Stimulated activated naive CD4-positive, alpha-beta T cell treated with Interleukin-2 at 50 U/mL for 16 hours (primary cell): Measurements from ENCODE around the gene NR1H3.

Experiments
- DNase-seq: peaks from one replicate; lab custom pipeline; 2025; lab: John Stamatoyannopoulos, UW

Gene NR1H3

DNA sequence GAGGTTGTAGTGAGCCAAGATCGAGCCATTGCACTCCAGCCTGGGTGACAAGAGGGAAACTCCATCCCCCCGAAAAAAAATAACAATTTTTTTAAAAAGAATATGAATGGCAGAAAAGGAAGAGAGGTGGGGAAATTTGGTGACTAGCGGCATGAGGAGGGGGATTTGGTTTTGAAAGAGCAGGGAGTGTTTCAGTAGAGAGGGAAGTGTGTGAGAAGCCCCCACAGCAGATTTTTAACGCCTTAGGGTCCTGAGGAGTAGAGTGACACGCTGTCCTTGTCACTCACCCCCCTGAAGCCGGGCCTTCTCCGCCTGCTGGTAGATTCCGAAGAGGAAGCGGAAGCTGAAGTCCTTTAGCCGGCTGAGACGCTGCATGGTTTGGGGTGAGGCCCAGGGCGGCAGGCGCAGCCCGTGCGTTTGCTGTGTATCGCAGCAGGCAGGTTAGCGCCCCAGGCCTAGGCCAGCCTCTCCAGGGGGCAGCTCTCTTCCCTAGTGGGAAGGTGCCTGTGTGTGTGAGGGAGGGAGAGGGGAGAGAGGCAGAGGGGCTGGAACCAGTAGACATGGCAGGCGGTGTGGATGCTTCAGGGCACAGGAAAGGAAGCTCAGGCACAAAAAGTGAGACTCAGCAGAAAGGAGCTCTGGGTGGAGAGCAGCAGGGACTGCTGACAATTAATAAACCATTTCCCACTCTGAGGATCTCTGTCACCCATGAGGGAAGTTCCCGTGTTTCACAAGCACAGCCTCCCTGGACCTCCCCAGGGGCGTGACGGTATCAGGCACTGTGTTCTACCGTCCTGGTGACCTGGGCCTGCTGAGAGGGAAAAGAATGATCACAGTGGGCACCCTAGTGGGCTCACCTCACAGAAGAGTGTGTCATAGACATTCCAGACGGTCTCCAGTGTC lies 13.1 kb upstream of the NR1H3 start:
- DNase-seq = no peak

DNA sequence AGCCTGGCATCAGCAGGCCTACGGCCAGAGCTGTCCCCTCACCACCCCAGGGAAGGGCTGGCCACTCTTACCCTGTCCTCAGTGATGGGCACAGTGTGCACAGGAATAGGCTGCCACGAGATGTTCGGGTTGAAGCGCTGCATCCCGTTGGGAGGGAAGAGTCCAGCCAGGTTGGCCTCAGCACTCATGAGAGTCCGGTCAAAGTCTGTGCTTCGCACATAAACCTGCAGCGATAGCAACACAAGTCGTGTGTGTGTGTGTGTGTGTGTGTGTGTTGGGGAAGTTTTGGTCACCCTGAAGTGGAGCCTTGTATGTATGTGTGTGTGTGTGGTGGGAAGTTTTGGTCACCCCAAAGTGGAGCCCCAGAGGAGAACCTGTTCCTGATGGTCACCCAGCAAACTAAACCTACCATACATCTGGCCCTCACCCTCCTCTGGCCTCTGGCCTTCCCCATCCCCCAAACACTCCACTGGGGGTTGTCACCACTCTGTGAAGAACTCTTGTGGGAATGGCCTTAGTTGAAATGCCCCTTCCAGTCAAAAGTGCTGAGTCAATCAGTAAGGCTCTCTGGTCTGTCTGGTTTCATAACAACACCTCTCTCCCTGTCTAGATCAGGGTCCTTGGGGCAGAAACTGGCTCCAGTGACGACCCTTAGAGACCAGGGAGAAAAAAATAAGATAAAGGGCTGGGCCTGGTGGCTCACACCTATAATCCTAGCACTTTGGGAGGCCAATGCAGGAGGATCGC lies 12.0 kb upstream of the NR1H3 start:
- DNase-seq = no peak

- no peak for DNase-seq
These were observed 10.3 kb upstream of the NR1H3 start for GRCh38 chr11:47247502-47247901.

GRCh38 chr11:47248304-47248663 lies 9.5 kb upstream of the NR1H3 start:
- no peak for DNase-seq

DNA sequence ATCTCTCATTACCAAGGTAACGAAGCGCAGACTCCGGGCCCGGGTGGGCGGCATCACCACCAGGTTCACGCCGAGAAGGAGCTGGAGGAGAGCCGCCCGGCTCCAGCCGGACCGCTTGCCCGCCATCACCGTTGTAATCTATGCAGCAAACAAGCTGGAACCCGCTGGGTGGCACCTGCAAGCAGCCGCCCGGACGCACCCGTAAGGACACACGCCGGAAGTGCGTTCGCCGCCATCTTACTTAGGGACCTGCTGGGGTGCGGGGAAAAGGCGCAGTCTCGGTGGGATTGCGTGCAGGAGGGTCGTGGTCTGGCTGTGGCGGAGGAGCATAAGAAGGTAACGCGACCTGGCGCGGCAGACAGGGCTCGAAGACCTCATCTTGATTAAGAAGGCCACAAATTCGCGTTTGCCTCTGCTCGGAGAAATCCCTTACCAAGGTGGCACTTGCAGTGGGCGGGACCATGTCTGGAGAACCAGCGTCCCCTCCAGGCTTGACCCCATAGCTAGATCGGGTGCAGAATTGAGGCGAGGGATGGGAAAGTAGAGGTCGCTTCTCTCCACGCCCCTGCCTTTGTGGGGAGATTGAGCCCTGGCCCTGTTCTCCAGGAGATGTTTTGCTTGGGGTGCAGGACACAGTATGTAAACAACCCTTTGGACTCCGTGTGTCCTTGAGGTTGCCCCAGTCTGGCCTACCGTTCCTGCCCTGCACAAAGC lies 9.0 kb upstream of the NR1H3 start, which contains the start of gene ACP2:
TSS of gene ACP2 (minus strand) at position 151 of the 714 bp plus-strand sequence. CDS start at position 126, 25 bp downstream.
- DNase-seq = peak; percentile 83

DNA sequence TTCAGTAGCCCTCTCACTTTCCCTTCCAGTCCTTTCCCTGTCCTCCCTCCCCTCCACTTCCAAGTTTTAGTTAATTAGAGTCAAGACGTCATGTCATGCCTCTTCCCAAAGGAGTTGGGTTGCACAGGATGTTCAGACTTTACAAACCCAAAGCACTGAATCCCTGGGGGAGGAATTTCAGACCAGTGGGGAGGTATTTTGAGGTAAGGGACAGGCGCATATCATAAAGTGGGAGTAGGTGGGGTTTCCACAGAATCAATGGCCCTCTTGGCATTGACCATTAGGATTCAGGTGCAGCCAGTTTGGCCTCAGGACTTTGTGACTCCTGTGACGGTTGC lies 8.4 kb upstream of the NR1H3 start:
- no peak for DNase-seq

GRCh38 chr11:47251751-47252150 lies 6.0 kb upstream of the NR1H3 start:
- no peak for DNase-seq

GRCh38 chr11:47253660-47254059 lies 4.1 kb upstream of the NR1H3 start:
- DNase-seq = no peak

DNA sequence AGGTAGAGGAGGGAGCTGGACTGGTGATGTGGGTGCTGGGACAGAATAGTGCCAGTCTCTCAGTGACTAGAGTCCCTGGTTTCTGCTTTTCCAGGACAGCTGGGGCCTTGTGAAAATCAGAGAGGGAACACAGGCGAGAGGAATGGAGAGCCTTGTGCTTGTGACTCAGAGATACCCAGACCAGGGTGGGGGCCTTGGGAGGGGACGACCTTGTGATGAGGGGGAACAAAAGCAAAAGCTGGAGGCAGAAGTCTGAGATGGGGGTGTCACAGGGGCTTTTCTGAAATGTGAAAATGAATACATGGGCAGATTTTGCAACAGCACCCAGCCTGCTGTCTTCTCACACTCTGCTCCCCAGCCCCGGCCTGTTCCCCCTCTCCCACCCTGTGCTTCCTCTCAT lies 3.4 kb upstream of the NR1H3 start:
- DNase-seq = no peak

DNA sequence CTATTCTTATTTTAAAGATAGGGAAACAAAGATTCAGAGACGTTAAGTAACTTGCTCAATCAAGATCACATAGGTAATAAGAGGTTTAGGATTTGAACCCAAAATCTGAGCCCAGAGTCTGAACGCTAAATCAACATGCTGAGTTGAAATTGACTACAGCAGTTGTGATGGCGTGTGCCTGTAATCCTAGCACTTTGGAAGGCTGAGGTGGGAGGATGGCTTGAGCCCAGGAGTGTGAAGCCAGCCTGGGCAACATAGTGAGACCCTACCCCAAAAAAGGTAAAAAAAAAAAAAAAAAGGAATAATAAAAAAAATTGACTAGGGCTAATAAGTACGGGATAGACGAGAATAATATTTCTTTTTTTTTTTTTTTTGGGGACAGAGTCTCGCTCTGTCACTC lies 1.4 kb upstream of the NR1H3 start:
- no peak for DNase-seq

GRCh38 chr11:47257177-47257516 lies 649 bp upstream of the NR1H3 start:
- DNase-seq = no peak

GRCh38 chr11:47258317-47258902 lies 614 bp downstream of the NR1H3 start:
- no peak for DNase-seq

DNA sequence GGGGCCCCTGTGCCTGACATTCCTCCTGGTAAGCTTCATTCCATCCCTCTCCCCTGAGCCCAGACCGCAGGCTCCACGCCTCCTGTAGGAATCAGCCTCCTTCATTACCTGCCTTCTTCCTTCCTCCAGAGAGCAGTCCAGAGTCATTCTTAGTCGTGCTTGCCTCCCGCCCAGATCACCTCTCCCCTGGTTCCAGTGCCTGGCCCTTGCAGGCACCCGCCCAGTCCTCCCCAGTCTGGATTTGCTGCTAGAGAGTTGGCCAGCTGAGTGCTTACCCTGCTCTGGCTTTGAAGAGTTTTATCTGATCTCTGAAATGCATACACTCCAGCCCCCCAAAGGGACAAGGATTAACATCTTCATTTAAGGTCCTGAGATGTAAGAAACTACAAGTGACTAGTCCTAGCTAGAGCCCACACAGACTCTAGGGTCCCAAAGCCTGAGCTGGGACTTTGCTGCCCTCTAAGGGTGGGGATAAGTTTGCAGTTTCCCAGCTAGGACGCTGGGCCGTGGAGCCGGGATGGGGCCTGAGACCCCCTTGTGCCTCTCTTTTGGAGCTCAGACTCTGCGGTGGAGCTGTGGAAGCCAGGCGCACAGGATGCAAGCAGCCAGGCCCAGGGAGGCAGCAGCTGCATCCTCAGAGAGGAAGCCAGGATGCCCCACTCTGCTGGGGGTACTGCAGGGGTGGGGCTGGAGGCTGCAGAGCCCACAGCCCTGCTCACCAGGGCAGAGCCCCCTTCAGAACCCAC lies 1.6 kb downstream of the NR1H3 start:
- DNase-seq = peak; percentile 18

GRCh38 chr11:47260366-47260765 lies 2.6 kb downstream of the NR1H3 start:
- DNase-seq = no peak

GRCh38 chr11:47261291-47261800 lies 3.5 kb downstream of the NR1H3 start:
- DNase-seq = no peak

- no peak for DNase-seq
These were observed 6.3 kb downstream of the NR1H3 start for GRCh38 chr11:47264119-47264518.

DNA sequence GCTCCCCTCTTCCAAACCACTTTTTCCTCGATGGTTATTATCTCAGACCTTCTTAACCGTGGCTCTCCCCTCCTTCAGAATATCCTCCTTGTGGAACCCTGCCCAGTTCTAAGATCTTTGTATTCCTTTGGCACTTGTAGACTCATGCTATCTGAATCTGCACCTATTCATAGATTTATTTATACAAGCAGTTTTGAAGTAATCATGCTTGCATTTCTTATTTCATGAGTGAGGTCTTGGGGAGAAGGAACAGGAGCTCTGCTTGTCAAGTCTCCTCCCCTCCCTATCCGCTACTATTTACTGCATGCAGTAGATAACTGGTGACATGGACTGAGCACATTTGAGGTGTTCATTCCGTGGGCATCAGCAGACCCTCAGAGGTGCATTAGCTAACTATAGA lies 6.7 kb downstream of the NR1H3 start:
- DNase-seq = no peak

DNA sequence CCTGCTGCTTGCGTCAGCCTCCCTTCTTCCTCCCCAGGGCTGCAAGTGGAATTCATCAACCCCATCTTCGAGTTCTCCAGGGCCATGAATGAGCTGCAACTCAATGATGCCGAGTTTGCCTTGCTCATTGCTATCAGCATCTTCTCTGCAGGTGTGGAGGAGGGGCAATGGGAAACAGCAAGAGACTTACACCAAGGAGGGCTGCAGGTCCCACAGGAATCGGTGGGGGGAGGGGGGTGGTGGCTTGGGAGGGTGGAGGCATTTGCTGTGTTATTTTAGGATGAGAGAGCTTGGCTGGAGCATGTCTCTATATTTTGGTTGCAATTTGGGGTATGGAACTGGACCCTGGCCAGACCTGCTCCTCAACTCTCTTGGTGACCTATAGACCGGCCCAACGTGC lies 10.1 kb downstream of the NR1H3 start:
- no peak for DNase-seq

DNA sequence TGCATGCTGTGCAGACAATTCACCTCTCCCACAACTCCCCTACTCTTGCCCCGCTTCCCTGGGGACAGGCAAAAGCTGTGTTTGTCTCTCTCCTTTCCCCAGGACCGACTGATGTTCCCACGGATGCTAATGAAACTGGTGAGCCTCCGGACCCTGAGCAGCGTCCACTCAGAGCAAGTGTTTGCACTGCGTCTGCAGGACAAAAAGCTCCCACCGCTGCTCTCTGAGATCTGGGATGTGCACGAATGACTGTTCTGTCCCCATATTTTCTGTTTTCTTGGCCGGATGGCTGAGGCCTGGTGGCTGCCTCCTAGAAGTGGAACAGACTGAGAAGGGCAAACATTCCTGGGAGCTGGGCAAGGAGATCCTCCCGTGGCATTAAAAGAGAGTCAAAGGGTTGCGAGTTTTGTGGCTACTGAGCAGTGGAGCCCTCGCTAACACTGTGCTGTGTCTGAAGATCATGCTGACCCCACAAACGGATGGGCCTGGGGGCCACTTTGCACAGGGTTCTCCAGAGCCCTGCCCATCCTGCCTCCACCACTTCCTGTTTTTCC lies 10.7 kb downstream of the NR1H3 start:
- DNase-seq = no peak

DNA sequence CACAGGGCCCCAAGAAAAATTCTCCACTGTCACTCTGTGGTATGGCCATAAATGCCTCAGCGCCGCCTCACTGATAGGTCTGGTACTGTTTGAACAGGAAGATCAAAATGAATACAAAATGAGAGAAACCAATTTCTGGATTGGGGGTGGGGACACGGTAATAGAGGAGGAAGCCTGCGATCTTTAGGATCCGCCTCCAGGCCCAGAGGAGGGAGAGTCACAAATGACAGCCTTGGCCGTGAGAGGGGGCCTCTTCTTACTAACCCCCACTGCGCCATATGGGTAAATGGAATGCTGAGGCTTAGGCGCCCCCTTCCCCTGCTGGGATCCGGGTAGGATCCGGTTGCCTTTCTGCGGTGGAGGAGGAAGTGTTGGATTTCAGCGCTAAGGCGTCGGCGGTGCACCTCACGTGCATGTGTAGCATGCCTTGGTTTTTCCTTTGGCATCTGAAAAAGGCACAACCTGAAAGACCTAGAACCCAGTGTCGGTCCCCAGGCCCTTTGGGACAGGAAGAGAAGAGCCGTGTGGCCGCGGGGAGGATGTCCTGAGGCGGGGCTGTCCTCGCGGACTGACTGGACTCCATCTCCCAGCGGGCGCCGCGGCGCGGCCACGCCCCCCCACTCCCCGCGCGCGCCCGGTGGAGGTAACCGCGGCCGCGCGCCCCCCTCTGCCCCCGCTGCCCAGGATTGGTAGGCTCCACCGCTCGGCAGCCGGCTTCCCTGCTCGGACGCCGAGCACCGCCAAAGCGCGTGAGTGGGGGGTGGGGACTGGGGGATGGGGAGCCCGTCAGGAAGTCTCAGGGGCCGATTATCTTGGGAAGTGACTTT lies 11.4 kb downstream of the NR1H3 start:
- DNase-seq = peak; percentile 88
